Nucleus accumbens (tissue), 56 donors: ENCODE results near the gene NR1D2.
A peak's percentile ranks its signal among the peaks of the same experiment; 100 is the strongest.

Experiments used
- DNase-seq, 56 donors: peaks; one replicate each; lab custom pipeline; 2025; lab: John Stamatoyannopoulos, UW

Gene NR1D2

GRCh38 chr3:23926736-23927135 is 18.4 kb upstream of the NR1D2 start:
- peak in 12 of 56 donors; percentile 3 to 29 (median 15) for DNase-seq

GRCh38 chr3:23928524-23928923 is 16.6 kb upstream of the NR1D2 start:
- DNase-seq, result no peak

- DNase-seq, result no peak
Observed at GRCh38 chr3:23931597-23931996, 13.5 kb upstream of the NR1D2 start.

- no peak for DNase-seq
Observed at GRCh38 chr3:23932571-23932970, 12.5 kb upstream of the NR1D2 start.

GRCh38 chr3:23934253-23934652 is 10.8 kb upstream of the NR1D2 start:
- DNase-seq, result no peak

- no peak for DNase-seq
Observed at GRCh38 chr3:23937296-23937695, 7.8 kb upstream of the NR1D2 start.

GRCh38 chr3:23938688-23939087 is 6.4 kb upstream of the NR1D2 start:
- no peak for DNase-seq

- no peak for DNase-seq
Observed at GRCh38 chr3:23940775-23941174, 4.3 kb upstream of the NR1D2 start.

GRCh38 chr3:23941440-23941839 is 3.6 kb upstream of the NR1D2 start:
- no peak for DNase-seq

- DNase-seq, result no peak
Observed at GRCh38 chr3:23942546-23942945, 2.5 kb upstream of the NR1D2 start.

- DNase-seq, result no peak
Observed at GRCh38 chr3:23944007-23944783, 891 bp upstream of the NR1D2 start.

- no peak for DNase-seq
Observed at GRCh38 chr3:23945663-23945912, 502 bp downstream of the NR1D2 start.

GRCh38 chr3:23945913-23946687 is 1.0 kb downstream of the NR1D2 start:
- peak; percentile 65 to 99 (median 96) for DNase-seq

- DNase-seq, result no peak
Observed at GRCh38 chr3:23948761-23949160, 3.7 kb downstream of the NR1D2 start.

GRCh38 chr3:23949784-23950183 is 4.7 kb downstream of the NR1D2 start:
- peak in 12 of 56 donors; percentile 9 to 65 (median 24) for DNase-seq

GRCh38 chr3:23950293-23950692 is 5.2 kb downstream of the NR1D2 start:
- no peak for DNase-seq

GRCh38 chr3:23952646-23953045 is 7.6 kb downstream of the NR1D2 start:
- DNase-seq, result no peak

- no peak for DNase-seq
Observed at GRCh38 chr3:23953523-23953922, 8.4 kb downstream of the NR1D2 start.

GRCh38 chr3:23954144-23954543 is 9.1 kb downstream of the NR1D2 start:
- DNase-seq, result no peak

- DNase-seq, result no peak
Observed at GRCh38 chr3:23956701-23957100, 11.6 kb downstream of the NR1D2 start.

- DNase-seq, result no peak
Observed at GRCh38 chr3:23959135-23959900, 14.2 kb downstream of the NR1D2 start.
